WERI-Rb-1 (cell line): ENCODE results near the gene MYO1B.

Source experiments
- DNase-seq: peaks from one replicate; pipeline ENCODE4 v3.0.0-alpha.2; 2020
- H3K27ac ChIP-seq: fragments of 250-450 bp; sonication (Bioruptor Pico); 2 replicates; pipeline ENCODE4 v1.5.1; 2020; ENCODE audit warnings: mild to moderate bottlenecking, moderate library complexity
- H3K27me3 ChIP-seq: fragments of 250-450 bp; sonication (Bioruptor Pico); 2 replicates; pipeline ENCODE4 v1.5.1; 2021; ENCODE audit warnings: mild to moderate bottlenecking, low read depth, moderate library complexity; ENCODE audit not compliant: insufficient read depth, severe bottlenecking
- H3K36me3 ChIP-seq: fragments of 250-450 bp; sonication (Bioruptor Pico); 2 replicates; pipeline ENCODE4 v1.5.1; 2020; ENCODE audit warnings: mild to moderate bottlenecking, moderate library complexity
- H3K4me3 ChIP-seq: 2 replicates; pipeline ENCODE4 v1.5.1; 2011; ENCODE audit warnings: low read depth, mild to moderate bottlenecking, control low read depth, low read length
- H3K9me3 ChIP-seq: fragments of 250-450 bp; sonication (Bioruptor Pico); 2 replicates; pipeline ENCODE4 v1.5.1; 2021; ENCODE audit warnings: mild to moderate bottlenecking, moderate library complexity; ENCODE audit not compliant: severe bottlenecking
- TF ChIP-seq, protein P1 (sequence below): IDR thresholded peaks from 2 replicates; pipeline ENCODE4 v1.5.1; 2011; ENCODE audit warnings: low read depth, mild to moderate bottlenecking, control low read depth, inconsistent platforms, low read length

Gene MYO1B

DNA sequence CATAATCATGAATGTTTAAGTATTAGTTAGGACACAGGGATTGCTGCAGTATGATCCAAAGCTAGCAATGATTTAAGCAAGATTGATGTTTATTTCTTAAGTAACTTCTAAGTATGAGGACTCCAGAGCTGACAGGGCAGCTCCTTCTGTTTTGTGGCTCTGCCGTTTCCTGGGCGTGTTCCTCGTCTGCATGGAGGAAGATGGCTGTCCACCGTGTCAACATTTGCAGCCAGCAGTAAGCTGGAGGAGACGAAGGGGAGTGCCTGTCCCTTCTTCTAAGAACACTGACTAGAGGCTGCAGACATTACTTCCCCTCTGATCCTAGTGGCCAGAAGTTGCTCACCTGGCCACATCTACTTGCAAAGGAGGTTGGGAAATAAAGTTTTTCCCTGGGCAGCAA is 144.1 kb downstream of the MYO1B start:
- no peak overlapping the region for H3K4me3 ChIP-seq
- TF ChIP-seq, protein P1, sequence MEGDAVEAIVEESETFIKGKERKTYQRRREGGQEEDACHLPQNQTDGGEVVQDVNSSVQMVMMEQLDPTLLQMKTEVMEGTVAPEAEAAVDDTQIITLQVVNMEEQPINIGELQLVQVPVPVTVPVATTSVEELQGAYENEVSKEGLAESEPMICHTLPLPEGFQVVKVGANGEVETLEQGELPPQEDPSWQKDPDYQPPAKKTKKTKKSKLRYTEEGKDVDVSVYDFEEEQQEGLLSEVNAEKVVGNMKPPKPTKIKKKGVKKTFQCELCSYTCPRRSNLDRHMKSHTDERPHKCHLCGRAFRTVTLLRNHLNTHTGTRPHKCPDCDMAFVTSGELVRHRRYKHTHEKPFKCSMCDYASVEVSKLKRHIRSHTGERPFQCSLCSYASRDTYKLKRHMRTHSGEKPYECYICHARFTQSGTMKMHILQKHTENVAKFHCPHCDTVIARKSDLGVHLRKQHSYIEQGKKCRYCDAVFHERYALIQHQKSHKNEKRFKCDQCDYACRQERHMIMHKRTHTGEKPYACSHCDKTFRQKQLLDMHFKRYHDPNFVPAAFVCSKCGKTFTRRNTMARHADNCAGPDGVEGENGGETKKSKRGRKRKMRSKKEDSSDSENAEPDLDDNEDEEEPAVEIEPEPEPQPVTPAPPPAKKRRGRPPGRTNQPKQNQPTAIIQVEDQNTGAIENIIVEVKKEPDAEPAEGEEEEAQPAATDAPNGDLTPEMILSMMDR = no peak
- H3K27ac ChIP-seq = no peak overlapping the region
- no peaks in the 10 kb centered on the region for H3K9me3 ChIP-seq
- DNase-seq = no peak
- H3K27me3 ChIP-seq = no peaks in the 10 kb centered on the region
- H3K36me3 ChIP-seq = peaks cover 34% of the 10 kb centered on the region

DNA sequence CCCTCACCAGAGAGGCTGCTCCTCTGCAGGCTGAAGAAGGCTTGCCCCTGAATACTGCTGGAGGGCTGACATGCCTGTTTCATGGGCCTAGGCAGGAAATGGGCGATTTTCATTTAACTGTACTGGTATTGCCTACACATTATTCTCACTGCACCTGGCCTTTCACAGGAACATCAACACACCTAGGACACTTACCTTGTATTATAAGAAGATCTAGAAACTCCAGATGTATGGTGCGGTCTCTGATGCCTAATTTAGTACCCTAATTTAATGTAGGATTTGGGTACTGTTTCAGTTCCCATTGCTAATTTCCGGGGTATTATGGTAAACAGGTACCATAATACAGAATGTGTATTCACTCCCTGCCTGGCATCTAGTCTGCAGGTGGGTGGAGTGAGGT is 146.0 kb downstream of the MYO1B start:
- H3K9me3 ChIP-seq = no peaks in the 10 kb centered on the region
- no peak overlapping the region for H3K4me3 ChIP-seq
- H3K27me3 ChIP-seq = no peaks in the 10 kb centered on the region
- H3K27ac ChIP-seq = no peak overlapping the region
- TF ChIP-seq, protein P1 = no peak
- DNase-seq = no peak
- peaks cover 29% of the 10 kb centered on the region for H3K36me3 ChIP-seq

DNA sequence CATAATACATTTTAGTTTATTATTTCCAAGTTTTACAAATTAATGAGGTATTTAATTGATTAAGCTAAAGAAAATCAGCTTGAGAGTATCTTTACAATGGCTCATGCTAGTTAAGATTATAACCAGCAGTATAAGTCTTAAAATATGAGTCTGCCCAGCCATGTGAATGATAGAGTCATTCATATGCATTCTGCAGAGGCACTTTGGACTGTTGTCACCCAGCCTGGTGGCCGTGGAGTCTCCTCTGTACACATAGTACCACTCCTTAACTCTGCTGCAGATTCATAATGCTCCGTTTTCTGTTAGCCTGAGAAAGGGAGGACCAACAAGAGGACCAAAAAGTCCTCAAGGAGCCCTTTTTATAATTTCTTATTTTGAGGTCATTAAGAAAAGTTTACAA is 148.8 kb downstream of the MYO1B start:
- H3K36me3 ChIP-seq = peaks cover 28% of the 10 kb centered on the region
- no peaks in the 10 kb centered on the region for H3K27me3 ChIP-seq
- DNase-seq = no peak
- no peak overlapping the region for H3K27ac ChIP-seq
- TF ChIP-seq, protein P1 = no peak
- no peak overlapping the region for H3K4me3 ChIP-seq
- H3K9me3 ChIP-seq = no peaks in the 10 kb centered on the region

DNA sequence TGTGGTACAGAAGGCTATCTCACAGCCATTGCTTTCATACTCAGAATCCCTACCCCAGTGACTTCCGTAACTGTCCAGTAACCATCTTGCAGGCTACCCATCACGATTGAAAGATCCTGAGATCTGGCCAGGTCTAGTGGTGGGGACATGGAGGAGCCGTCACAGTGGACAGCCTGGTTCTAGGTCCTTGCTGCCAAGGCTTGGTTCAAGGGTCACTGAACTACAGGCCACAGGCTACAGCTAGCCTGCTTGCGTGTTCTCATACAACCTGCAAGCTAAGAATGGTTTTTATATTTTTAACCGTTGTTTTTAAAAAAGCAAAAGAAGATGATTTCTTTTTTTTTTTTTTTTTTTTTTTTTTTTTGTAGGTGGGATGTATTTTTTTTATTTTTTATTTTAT is 151.6 kb downstream of the MYO1B start:
- no peaks in the 10 kb centered on the region for H3K9me3 ChIP-seq
- H3K27me3 ChIP-seq = no peaks in the 10 kb centered on the region
- TF ChIP-seq, protein P1 = no peak
- H3K36me3 ChIP-seq = peaks cover 19% of the 10 kb centered on the region
- no peak for DNase-seq
- H3K27ac ChIP-seq = no peak overlapping the region
- H3K4me3 ChIP-seq = no peak overlapping the region

DNA sequence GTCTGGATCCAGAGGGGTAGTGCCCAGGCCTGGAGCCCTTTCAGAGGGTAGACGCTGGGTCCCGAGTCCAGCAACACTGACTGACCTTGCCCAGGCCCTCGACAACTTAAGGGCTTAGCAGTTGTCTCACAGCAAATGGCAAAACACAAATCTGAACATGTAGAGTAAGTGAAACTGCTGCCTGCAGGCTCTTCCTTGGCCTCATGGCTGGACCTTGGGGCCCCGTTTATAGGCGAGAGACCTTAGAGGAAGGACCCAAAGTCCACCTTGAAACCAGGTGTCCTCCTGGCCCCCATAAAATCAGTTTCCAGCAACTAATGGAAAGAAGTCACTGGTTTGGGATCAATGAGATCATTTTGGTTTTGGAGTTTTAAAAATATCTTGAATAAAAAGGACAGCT is 154.4 kb downstream of the MYO1B start:
- Histone ChIP-seq H3K4me3 (no peak overlapping the region), H3K9me3 (no peaks in the 10 kb centered on the region), H3K27me3 (no peaks in the 10 kb centered on the region), H3K36me3 (peaks cover 8% of the 10 kb centered on the region), H3K27ac (no peak overlapping the region)
- TF ChIP-seq, protein P1 = no peak
- DNase-seq = no peak

DNA sequence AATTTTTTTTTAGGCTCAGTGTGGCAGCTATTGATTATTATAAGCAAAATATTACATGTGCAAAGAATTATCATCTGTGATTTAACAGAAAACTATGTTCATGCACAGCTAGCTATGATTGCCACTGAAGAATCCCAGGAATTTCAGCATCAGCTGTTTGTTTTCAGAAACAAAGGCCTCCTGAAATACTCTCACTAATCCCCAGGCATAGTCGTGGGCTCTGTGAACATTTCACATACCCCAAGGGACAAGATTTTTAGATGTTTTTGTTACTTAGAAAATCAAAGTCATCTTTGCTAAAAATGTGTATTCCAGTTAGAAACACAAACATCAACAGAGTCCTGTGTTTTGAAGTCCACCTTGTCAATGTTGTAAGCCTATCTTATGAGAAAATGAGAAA is 156.1 kb downstream of the MYO1B start:
- Histone ChIP-seq H3K27ac (no peak overlapping the region), H3K36me3 (peaks cover 5% of the 10 kb centered on the region), H3K27me3 (no peaks in the 10 kb centered on the region), H3K9me3 (no peaks in the 10 kb centered on the region), H3K4me3 (no peak overlapping the region)
- TF ChIP-seq, protein P1 = no peak
- no peak for DNase-seq
